Ascending aorta (tissue), 2 donors: ENCODE measurements around the gene ADGRV1. TPM values are rescaled to one million over a fixed set of nuclear protein-coding genes. Genes with fewer than 3 reads are reported as not detected.

Source experiments
- DNase-seq, 2 donors: peaks; one replicate each; pipeline ENCODE4 v3.0.0-alpha.2; 2019; ENCODE audit warnings: low spot score in 2 of 2
- H3K27ac ChIP-seq, 2 donors: fragments of 200-600 bp; sonication (generic); one replicate each; pipeline ENCODE4 v1.5.1; 2016 to 2017; ENCODE audit warnings: mild to moderate bottlenecking in 1 of 2
- H3K27me3 ChIP-seq: fragments of 200-600 bp; sonication (generic); one replicate; pipeline ENCODE4 v1.5.1; 2017
- H3K36me3 ChIP-seq, 2 donors: fragments of 200-600 bp; sonication (generic); one replicate each; pipeline ENCODE4 v1.5.1; 2016
- H3K4me1 ChIP-seq, 2 donors: fragments of 200-600 bp; sonication (generic); one replicate each; pipeline ENCODE4 v1.5.1; 2016 to 2017; ENCODE audit warnings: mild to moderate bottlenecking in 1 of 2
- H3K4me3 ChIP-seq, 2 donors: fragments of 200-600 bp; sonication (generic); one replicate each; pipeline ENCODE4 v1.5.1; 2016 to 2017; ENCODE audit warnings: mild to moderate bottlenecking in 1 of 2
- H3K9me3 ChIP-seq, 2 donors: fragments of 200-600 bp; sonication (generic); one replicate each; pipeline ENCODE4 v1.5.1; 2016
- intact Hi-C: fragments of 100-400 bp; cut with DNase I; formaldehyde crosslinking; loops from one replicate; pipeline ENCODE4 v1.15.1; 2023
- total RNA-seq: library from RNA; depleted of rRNA; stranded (reverse); fragments of >200 nt; gene quantifications from one replicate; pipeline ENCODE4 v1.1.0, GENCODE V29; 2016
- TF ChIP-seq, protein P1 (sequence below), 3 experiments: fragments of 200-600 bp in 2 of 3; fragments of 450-650 bp in 1 of 3; sonication (generic) in 2 of 3; IDR thresholded peaks; one replicate each; pipeline ENCODE4 v1.5.1; 2016 to 2019; ENCODE audit warnings: antibody characterized with exemption in 3 of 3, mild to moderate bottlenecking in 1 of 3, moderate library complexity in 1 of 3

The ADGRV1 gene
- total RNA-seq, 1 donor from 2014 or later: 6.9 TPM

DNA sequence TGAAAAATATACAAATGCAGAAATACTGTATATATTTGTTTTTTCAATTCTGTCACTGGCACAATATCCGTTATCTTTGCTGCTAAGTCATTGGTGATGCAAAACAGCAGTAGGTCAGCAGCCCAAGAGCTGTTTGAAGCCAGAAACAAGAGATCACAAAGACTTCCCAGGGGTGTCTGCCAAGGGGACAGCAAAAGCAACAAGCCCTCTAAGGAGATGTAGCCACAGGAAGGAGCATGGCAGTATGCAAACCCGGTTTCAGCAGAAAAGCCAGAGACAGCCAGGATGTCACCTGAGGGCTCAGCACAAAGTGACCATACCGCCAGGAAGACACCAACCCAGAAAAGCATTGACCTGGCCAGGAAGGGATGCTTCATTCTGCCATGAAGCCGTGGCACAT, 583.0 kb downstream of the ADGRV1 start:
- Histone ChIP-seq H3K4me1 (peaks cover 0 to 24% of the 10 kb centered on the region in 2 donors), H3K27ac (no peak overlapping the region), H3K9me3 (no peaks in the 10 kb centered on the region), H3K4me3 (no peak overlapping the region), H3K27me3 (no peaks in the 10 kb centered on the region), H3K36me3 (no peaks in the 10 kb centered on the region)
- TF ChIP-seq, protein P1, sequence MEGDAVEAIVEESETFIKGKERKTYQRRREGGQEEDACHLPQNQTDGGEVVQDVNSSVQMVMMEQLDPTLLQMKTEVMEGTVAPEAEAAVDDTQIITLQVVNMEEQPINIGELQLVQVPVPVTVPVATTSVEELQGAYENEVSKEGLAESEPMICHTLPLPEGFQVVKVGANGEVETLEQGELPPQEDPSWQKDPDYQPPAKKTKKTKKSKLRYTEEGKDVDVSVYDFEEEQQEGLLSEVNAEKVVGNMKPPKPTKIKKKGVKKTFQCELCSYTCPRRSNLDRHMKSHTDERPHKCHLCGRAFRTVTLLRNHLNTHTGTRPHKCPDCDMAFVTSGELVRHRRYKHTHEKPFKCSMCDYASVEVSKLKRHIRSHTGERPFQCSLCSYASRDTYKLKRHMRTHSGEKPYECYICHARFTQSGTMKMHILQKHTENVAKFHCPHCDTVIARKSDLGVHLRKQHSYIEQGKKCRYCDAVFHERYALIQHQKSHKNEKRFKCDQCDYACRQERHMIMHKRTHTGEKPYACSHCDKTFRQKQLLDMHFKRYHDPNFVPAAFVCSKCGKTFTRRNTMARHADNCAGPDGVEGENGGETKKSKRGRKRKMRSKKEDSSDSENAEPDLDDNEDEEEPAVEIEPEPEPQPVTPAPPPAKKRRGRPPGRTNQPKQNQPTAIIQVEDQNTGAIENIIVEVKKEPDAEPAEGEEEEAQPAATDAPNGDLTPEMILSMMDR (IDR thresholded peaks at IDR 0.05): no peak
- intact Hi-C loops: loop anchor here (2.0 kb wide), 1 partner anchor 13 kb away; no protein-coding TSS in a partner anchor
- no peak for DNase-seq

DNA sequence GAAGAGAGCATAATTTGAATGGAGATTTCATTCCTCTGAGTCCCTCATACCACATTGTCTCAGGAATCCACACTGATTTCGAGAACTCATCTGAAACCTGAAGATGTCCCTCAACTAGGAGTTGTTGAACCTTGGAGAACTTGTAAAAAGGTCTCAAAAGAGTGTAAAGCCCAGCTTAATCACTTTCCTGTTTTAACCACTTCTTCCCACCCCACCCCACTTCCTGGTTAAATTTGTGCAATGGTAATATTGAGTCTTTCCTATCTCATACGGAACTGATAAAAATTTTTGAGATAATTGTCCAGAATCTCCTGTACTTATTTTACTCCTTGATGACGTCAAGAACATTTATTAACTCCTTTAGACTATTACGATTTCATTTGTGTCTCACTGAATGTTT, 583.8 kb downstream of the ADGRV1 start:
- H3K4me3 ChIP-seq: no peak overlapping the region
- no peaks in the 10 kb centered on the region for H3K27me3 ChIP-seq
- no peaks in the 10 kb centered on the region for H3K36me3 ChIP-seq
- intact Hi-C loops: loop anchor here (2.0 kb wide), 1 partner anchor 14 kb away; no protein-coding TSS in a partner anchor
- no peaks in the 10 kb centered on the region for H3K9me3 ChIP-seq
- peak overlapping the region; percentile 71 to 76 for H3K27ac ChIP-seq
- DNase-seq: no peak
- TF ChIP-seq, protein P1 (IDR thresholded peaks at IDR 0.05): no peak
- H3K4me1 ChIP-seq: peaks cover 0 to 24% of the 10 kb centered on the region in 2 donors

DNA sequence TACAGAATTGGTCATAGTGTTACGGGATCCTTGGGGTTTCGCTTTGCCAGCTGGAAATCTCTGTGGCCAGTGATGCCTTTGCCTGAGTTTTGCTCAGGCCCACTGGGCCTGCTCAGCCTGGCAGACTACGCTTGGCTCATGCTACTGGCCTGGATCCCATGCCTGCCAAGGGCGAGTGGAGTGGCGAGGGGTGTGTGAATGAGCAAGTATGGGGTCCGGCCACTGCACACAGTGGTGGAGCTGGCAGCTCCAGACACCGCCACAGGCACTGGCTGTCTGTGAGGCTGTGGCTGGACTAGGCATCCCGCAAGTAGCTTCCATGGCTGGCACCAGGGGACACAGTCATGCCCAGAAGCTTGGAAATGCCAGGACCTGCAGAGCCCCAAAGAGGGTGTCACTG, 584.2 kb downstream of the ADGRV1 start:
- intact Hi-C loops: loop anchor here (2.0 kb wide), 1 partner anchor 14 kb away; no protein-coding TSS in a partner anchor
- H3K36me3 ChIP-seq: no peaks in the 10 kb centered on the region
- H3K27ac ChIP-seq: peak overlapping the region; percentile 71 to 76
- peak overlapping the region in 1 of 2 donors; percentile 29 for H3K4me3 ChIP-seq
- no peak for DNase-seq
- no peaks in the 10 kb centered on the region for H3K9me3 ChIP-seq
- H3K27me3 ChIP-seq: no peaks in the 10 kb centered on the region
- peaks cover 0 to 24% of the 10 kb centered on the region in 2 donors for H3K4me1 ChIP-seq
- TF ChIP-seq, protein P1 (IDR thresholded peaks at IDR 0.05): no peak

DNA sequence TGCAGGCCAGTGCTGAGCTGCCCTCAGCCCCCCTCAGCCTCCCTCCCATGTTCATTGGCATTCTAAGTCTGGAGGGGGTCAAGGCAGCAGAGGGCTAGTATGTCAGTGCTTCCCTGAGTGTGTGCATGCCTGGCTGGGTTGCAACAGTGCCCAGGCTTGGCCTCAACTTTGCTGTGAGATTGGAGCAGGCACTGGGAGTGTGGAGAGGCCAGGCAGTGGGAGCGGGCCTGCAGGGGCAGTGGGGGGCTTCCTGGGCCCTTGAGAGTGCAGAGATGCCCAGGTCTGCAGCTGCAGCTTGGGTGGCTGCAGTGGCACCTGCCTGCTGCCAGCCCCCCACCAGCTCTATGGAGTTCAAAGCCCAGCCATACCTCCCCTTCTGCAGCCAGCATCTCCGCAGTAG, 585.2 kb downstream of the ADGRV1 start:
- H3K27ac ChIP-seq: peak overlapping the region; percentile 71 to 76

DNA sequence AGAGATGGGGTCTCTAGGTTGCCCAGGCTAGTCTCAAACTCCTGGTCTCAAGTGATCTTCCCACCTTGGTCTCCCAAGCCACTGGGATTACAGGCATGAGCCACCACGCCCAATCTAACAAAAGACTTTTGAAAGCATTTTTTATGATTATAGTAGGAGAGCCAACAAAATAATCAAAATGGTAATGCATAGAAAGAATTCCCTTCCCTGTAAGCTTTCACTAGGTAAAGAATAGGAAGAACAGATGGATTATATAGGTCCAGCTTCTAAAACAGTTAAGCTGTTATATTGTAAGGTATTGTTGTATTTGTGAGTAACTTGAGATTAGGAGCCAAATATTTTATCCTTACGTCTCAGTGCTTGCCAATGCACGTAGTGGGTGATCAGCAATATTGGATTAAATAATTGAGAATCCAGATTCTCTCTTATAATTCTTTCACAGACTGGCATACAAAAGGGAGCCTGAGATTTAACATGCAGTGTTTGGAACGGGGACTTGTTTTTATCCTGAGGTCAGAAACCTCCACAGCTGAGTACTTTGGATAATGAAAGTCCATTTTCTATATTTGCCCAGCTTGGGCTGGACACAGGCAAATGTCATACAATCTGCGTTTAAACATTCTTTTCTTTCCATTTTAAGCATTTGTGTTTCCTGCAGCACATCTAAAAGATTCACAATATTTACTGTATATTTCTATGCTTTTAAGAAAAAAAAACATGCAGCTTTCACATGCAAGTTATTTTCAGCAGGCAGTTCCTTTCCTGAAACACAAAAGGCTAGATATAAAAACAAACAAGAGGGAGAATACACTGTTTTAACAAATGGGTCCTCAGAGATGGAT, 586.1 kb downstream of the ADGRV1 start:
- Histone ChIP-seq H3K27ac (peak overlapping the region; percentile 27 to 76), H3K36me3 (no peaks in the 10 kb centered on the region), H3K4me3 (peak overlapping the region; percentile 23 to 47), H3K9me3 (no peaks in the 10 kb centered on the region), H3K4me1 (peaks cover 0 to 24% of the 10 kb centered on the region in 2 donors), H3K27me3 (no peaks in the 10 kb centered on the region)
- TF ChIP-seq, protein P1 (IDR thresholded peaks at IDR 0.05): no peak
- no peak for DNase-seq
- intact Hi-C loops: no loop called here

More for the DNA sequence above, 585.2 kb downstream of the ADGRV1 start:
- Histone ChIP-seq H3K4me1 (peaks cover 0 to 24% of the 10 kb centered on the region in 2 donors), H3K4me3 (no peak overlapping the region), H3K9me3 (no peaks in the 10 kb centered on the region), H3K36me3 (no peaks in the 10 kb centered on the region), H3K27me3 (no peaks in the 10 kb centered on the region)
- intact Hi-C loops: loop anchor here (2.0 kb wide), 1 partner anchor 15 kb away; no protein-coding TSS in a partner anchor
- TF ChIP-seq, protein P1 (IDR thresholded peaks at IDR 0.05): no peak
- no peak for DNase-seq
